Mononuclear cell (primary cell): ENCODE results near the gene TYW5. TPM values are rescaled to one million over a fixed set of nuclear protein-coding genes. Genes with fewer than 3 reads are reported as not detected.

ENCODE experiments used
- total RNA-seq: library from RNA; depleted of rRNA; stranded (reverse); fragments of >200 nt; gene quantifications from one replicate; pipeline ENCODE4 v1.2.3, GENCODE V29; 2012

Gene TYW5
- total RNA-seq, 1 donor = 23.1 TPM

Other genes with a start within 250 kb of the TYW5 start
- gene FTCDNL1, start 104.3 kb downstream of the TYW5 start, total RNA-seq = 1.7 TPM
- gene C2orf69, start 44.2 kb downstream of the TYW5 start, total RNA-seq = 19.7 TPM
- gene MAIP1, start 91 bp upstream of the TYW5 start, total RNA-seq = 50.9 TPM